HEK293 (cell line): ENCODE data around the gene TRABD2A.

Experiments used
- CTCF ChIA-PET: fragments of 350-600 bp; formaldehyde crosslinking; extraction: SDS; loops from one replicate; lab custom pipeline; 2021; ENCODE audit warnings: antibody characterized with exemption; lab: Yijun Ruan, JAX
- POLR2A ChIA-PET: fragments of 300-600 bp; formaldehyde crosslinking; extraction: SDS; loops from one replicate; lab custom pipeline; 2020; ENCODE audit warnings: antibody characterized with exemption, inconsistent platforms; lab: Yijun Ruan, JAX
- H3K27ac ChIP-seq: fragments of 200-500 bp; sonication (Bioruptor generic); 2 replicates; pipeline ENCODE4 v1.5.1; 2014; ENCODE audit warnings: low read depth, low read length, control low read depth, inconsistent platforms; ENCODE audit errors: extremely low read depth
- H3K36me3 ChIP-seq, 2 experiments: fragments of 200-500 bp in 1 of 2; sonication (Bioruptor generic) in 1 of 2; 1 replicate in 1 of 2; 2 replicates in 1 of 2; pipeline ENCODE4 v1.5.1; 2014 to 2017; ENCODE audit warnings: inconsistent platforms in 2 of 2, low read length in 2 of 2; ENCODE audit not compliant: control insufficient read depth in 2 of 2, insufficient read depth in 1 of 2
- H3K4me1 ChIP-seq: fragments of 200-500 bp; sonication (Bioruptor generic); 2 replicates; pipeline ENCODE4 v1.5.1; 2014; ENCODE audit warnings: mild to moderate bottlenecking, low read length, inconsistent platforms; ENCODE audit not compliant: control insufficient read depth, insufficient read depth
- H3K4me3 ChIP-seq: 2 replicates; pipeline ENCODE4 v1.5.1; 2011; ENCODE audit warnings: low read depth, mild to moderate bottlenecking, control low read depth, low read length, moderate library complexity
- H3K9me3 ChIP-seq: fragments of 200-500 bp; sonication (Bioruptor generic); 2 replicates; pipeline ENCODE4 v1.5.1; 2014; ENCODE audit warnings: low read depth, low read length, inconsistent platforms; ENCODE audit not compliant: control insufficient read depth, insufficient read depth
- BCL11B ChIP-seq: fragments of 450-650 bp; formaldehyde crosslinking; IDR thresholded peaks from 2 replicates; pipeline ENCODE4 v1.5.1; 2016; ENCODE audit warnings: low read depth, missing biosample characterization, missing genetic modification characterization
- EGR2 ChIP-seq: fragments of 450-650 bp; formaldehyde crosslinking; IDR thresholded peaks from 2 replicates; pipeline ENCODE4 v1.5.1; 2016; ENCODE audit warnings: low read depth, missing biosample characterization, missing genetic modification characterization
- INSM2 ChIP-seq: fragments of 450-650 bp; formaldehyde crosslinking; IDR thresholded peaks from 2 replicates; pipeline ENCODE4 v1.5.1; 2016; ENCODE audit warnings: missing biosample characterization, missing genetic modification characterization
- KLF16 ChIP-seq: fragments of 450-650 bp; formaldehyde crosslinking; IDR thresholded peaks from 2 replicates; pipeline ENCODE4 v1.5.1; 2017; ENCODE audit warnings: missing biosample characterization, missing genetic modification characterization
- KLF17 ChIP-seq: fragments of 450-650 bp; formaldehyde crosslinking; IDR thresholded peaks from 2 replicates; pipeline ENCODE4 v1.5.1; 2016; ENCODE audit warnings: missing biosample characterization, missing genetic modification characterization
- KLF9 ChIP-seq: fragments of 450-650 bp; formaldehyde crosslinking; IDR thresholded peaks from 2 replicates; pipeline ENCODE4 v1.5.1; 2016; ENCODE audit warnings: missing biosample characterization, missing genetic modification characterization, low read depth
- REST ChIP-seq: fragments of 450-650 bp; formaldehyde crosslinking; IDR thresholded peaks from 2 replicates; pipeline ENCODE4 v1.5.1; 2016; ENCODE audit warnings: missing biosample characterization, missing genetic modification characterization
- SCRT1 ChIP-seq: fragments of 450-650 bp; formaldehyde crosslinking; IDR thresholded peaks from 2 replicates; pipeline ENCODE4 v1.5.1; 2016; ENCODE audit warnings: missing biosample characterization, missing genetic modification characterization, borderline replicate concordance
- SCRT2 ChIP-seq: fragments of 450-650 bp; formaldehyde crosslinking; IDR thresholded peaks from 2 replicates; pipeline ENCODE4 v1.5.1; 2016; ENCODE audit warnings: missing biosample characterization, missing genetic modification characterization
- ZFHX2 ChIP-seq: fragments of 450-650 bp; formaldehyde crosslinking; conservative IDR thresholded peaks from 2 replicates; pipeline ENCODE4 v1.5.1; 2016; ENCODE audit warnings: missing biosample characterization, missing genetic modification characterization
- ZFP41 ChIP-seq: fragments of 450-650 bp; formaldehyde crosslinking; IDR thresholded peaks from 2 replicates; pipeline ENCODE4 v1.5.1; 2016; ENCODE audit warnings: missing biosample characterization, missing genetic modification characterization, borderline replicate concordance
- ZIC2 ChIP-seq: fragments of 450-650 bp; formaldehyde crosslinking; IDR thresholded peaks from 2 replicates; pipeline ENCODE4 v1.5.1; 2016; ENCODE audit warnings: missing biosample characterization, missing genetic modification characterization
- ZNF140 ChIP-seq: fragments of 450-650 bp; formaldehyde crosslinking; IDR thresholded peaks from 2 replicates; pipeline ENCODE4 v1.5.1; 2016; ENCODE audit warnings: missing biosample characterization, missing genetic modification characterization
- ZNF16 ChIP-seq: fragments of 450-650 bp; formaldehyde crosslinking; IDR thresholded peaks from 2 replicates; pipeline ENCODE4 v1.5.1; 2016; ENCODE audit warnings: low read depth, missing biosample characterization, missing genetic modification characterization
- ZNF19 ChIP-seq: fragments of 450-650 bp; formaldehyde crosslinking; IDR thresholded peaks from 2 replicates; pipeline ENCODE4; 2016; ENCODE audit warnings: missing biosample characterization, missing genetic modification characterization, low read depth
- ZNF202 ChIP-seq: fragments of 450-650 bp; formaldehyde crosslinking; IDR thresholded peaks from 2 replicates; pipeline ENCODE4 v1.5.1; 2016; ENCODE audit warnings: missing biosample characterization, missing genetic modification characterization, borderline replicate concordance
- ZNF341 ChIP-seq: fragments of 450-650 bp; formaldehyde crosslinking; IDR thresholded peaks from 2 replicates; pipeline ENCODE4; 2016; ENCODE audit warnings: low read depth, missing biosample characterization, missing genetic modification characterization
- ZNF350 ChIP-seq: fragments of 450-650 bp; formaldehyde crosslinking; IDR thresholded peaks from 2 replicates; pipeline ENCODE4 v1.5.0; 2017; ENCODE audit warnings: missing biosample characterization, mild to moderate bottlenecking, missing genetic modification characterization
- ZNF37A ChIP-seq: fragments of 450-650 bp; IDR thresholded peaks from 2 replicates; pipeline ENCODE4 v1.5.1; 2018; ENCODE audit warnings: missing biosample characterization, missing genetic modification characterization
- ZNF48 ChIP-seq: fragments of 450-650 bp; formaldehyde crosslinking; IDR thresholded peaks from 2 replicates; pipeline ENCODE4 v1.5.1; 2016; ENCODE audit warnings: missing biosample characterization, missing genetic modification characterization
- ZNF549 ChIP-seq: fragments of 450-650 bp; IDR thresholded peaks from 2 replicates; pipeline ENCODE4 v1.5.1; 2018; ENCODE audit warnings: missing biosample characterization, missing genetic modification characterization, mild to moderate bottlenecking, inconsistent platforms, moderate library complexity
- ZNF610 ChIP-seq: fragments of 450-650 bp; formaldehyde crosslinking; IDR thresholded peaks from 2 replicates; pipeline ENCODE4 v1.5.1; 2016; ENCODE audit warnings: missing biosample characterization, missing genetic modification characterization, borderline replicate concordance
- ZNF629 ChIP-seq: fragments of 450-650 bp; formaldehyde crosslinking; IDR thresholded peaks from 2 replicates; pipeline ENCODE4 v1.5.1; 2017; ENCODE audit warnings: missing biosample characterization, missing genetic modification characterization
- TF ChIP-seq, protein P1 (sequence below): fragments of 450-650 bp; formaldehyde crosslinking; IDR thresholded peaks from 2 replicates; pipeline ENCODE4 v1.5.1; 2016; ENCODE audit warnings: missing biosample characterization, missing genetic modification characterization, low read depth

TRABD2A gene

GRCh38 chr2:84851876-84852275 is 29.0 kb downstream of the TRABD2A start:
- POLR2A ChIA-PET, result no interaction called here
- TF ChIP-seq SCRT1, result no peak
- TF ChIP-seq, protein P1, sequence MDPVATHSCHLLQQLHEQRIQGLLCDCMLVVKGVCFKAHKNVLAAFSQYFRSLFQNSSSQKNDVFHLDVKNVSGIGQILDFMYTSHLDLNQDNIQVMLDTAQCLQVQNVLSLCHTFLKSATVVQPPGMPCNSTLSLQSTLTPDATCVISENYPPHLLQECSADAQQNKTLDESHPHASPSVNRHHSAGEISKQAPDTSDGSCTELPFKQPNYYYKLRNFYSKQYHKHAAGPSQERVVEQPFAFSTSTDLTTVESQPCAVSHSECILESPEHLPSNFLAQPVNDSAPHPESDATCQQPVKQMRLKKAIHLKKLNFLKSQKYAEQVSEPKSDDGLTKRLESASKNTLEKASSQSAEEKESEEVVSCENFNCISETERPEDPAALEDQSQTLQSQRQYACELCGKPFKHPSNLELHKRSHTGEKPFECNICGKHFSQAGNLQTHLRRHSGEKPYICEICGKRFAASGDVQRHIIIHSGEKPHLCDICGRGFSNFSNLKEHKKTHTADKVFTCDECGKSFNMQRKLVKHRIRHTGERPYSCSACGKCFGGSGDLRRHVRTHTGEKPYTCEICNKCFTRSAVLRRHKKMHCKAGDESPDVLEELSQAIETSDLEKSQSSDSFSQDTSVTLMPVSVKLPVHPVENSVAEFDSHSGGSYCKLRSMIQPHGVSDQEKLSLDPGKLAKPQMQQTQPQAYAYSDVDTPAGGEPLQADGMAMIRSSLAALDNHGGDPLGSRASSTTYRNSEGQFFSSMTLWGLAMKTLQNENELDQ, result no peak
- TF ChIP-seq ZNF629, result no peak
- TF ChIP-seq ZNF202 (tag by site-specific recombination), result no peak
- no peak for TF ChIP-seq ZNF610 (tag by site-specific recombination)
- TF ChIP-seq ZNF341 (tag by site-specific recombination), result no peak
- TF ChIP-seq ZNF48 (tag by site-specific recombination), result no peak
- no peak for TF ChIP-seq ZNF140
- TF ChIP-seq EGR2 (tag by site-specific recombination), result no peak
- no peak for TF ChIP-seq ZNF16 (tag by site-specific recombination)
- TF ChIP-seq KLF16, result no peak
- no peak for TF ChIP-seq ZNF549 (tag by site-specific recombination)
- no peak for TF ChIP-seq KLF9 (tag by site-specific recombination)
- no peak for TF ChIP-seq ZNF19 (tag by site-specific recombination)
- TF ChIP-seq, all 188 proteins: peak for 0
- CTCF ChIA-PET, result no interaction called here
- Histone ChIP-seq H3K36me3 (no peaks in the 10 kb centered on the region), H3K9me3 (no peaks in the 10 kb centered on the region), H3K4me3 (no peak overlapping the region), H3K27ac (no peak overlapping the region), H3K4me1 (no peaks in the 10 kb centered on the region)

- no peaks in the 10 kb centered on the region for H3K9me3 ChIP-seq
- H3K36me3 ChIP-seq, result no peaks in the 10 kb centered on the region
- ChIA-PET POLR2A (no interaction called here), CTCF (interaction anchor here (0.6 to 1.6 kb wide), 3 partner anchors 68 to 645 kb away, joined by 3 to 5 read pairs (median 4); no protein-coding TSS in a partner anchor)
- TF ChIP-seq ZNF37A (no peak), KLF17 (tag by site-specific recombination) (no peak), ZFP41 (no peak), ZNF350 (tag by site-specific recombination) (no peak)
- H3K4me3 ChIP-seq, result no peak overlapping the region
- no peaks in the 10 kb centered on the region for H3K4me1 ChIP-seq
- no peak overlapping the region for H3K27ac ChIP-seq
Measured at GRCh38 chr2:84850471-84850870, 30.4 kb downstream of the TRABD2A start.

- POLR2A ChIA-PET, result no interaction called here
- no peaks in the 10 kb centered on the region for H3K9me3 ChIP-seq
- H3K27ac ChIP-seq, result no peak overlapping the region
- no peaks in the 10 kb centered on the region for H3K4me1 ChIP-seq
- no peaks in the 10 kb centered on the region for H3K36me3 ChIP-seq
- no peak overlapping the region for H3K4me3 ChIP-seq
- CTCF ChIA-PET, result interaction anchor here (0.6 kb wide), 1 partner anchor 460 kb away, joined by 3 read pairs; no protein-coding TSS in a partner anchor
- no peak for TF ChIP-seq BCL11B (tag by site-specific recombination)
- TF ChIP-seq REST, result no peak
- peak; percentile 65; the same call in 1 of the 2 replicates for TF ChIP-seq SCRT2 (tag by site-specific recombination)
- TF ChIP-seq ZIC2, result peak; percentile 31; the same call in 1 of the 2 replicates
- peak; percentile 38 for TF ChIP-seq ZFHX2 (tag by site-specific recombination)
- TF ChIP-seq INSM2 (tag by site-specific recombination), result no peak
- no peak for TF ChIP-seq ZNF19 (tag by site-specific recombination)
Measured at GRCh38 chr2:84849271-84849952, 31.5 kb downstream of the TRABD2A start.
